ENCODE results near the gene C2CD3.
A peak's percentile ranks its signal among the peaks of the same experiment; 100 is the strongest.

C2CD3 gene

GRCh38 chr11:73980001-73980961 lies 190.5 kb downstream of the C2CD3 start:
- DNase-seq (ENCODE audit: low read depth), result peak; percentile 26

DNA sequence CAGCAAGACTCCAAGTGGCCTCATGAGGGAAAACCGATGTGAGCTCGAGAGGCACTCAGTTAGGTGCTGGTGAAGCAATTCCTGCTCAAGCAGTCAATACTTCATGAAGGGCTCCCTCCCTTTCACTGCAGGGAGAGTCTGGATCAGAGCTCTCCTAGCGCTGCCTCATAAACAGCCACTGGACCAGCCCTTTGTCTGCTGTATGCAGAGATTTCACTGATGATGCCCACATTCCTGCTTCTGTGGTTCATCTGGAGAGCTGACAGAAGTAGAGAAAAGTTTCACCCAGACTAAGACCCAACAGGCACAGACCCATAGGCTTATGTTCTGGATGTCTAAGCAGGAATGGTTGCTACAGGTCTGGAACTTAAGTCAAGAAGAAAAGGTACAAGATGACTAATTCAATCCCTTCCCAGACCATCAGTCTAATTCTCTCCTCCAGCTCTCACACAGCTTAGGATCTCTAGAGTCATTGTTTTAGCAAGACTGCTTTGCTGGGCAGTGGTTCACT lies 192.2 kb downstream of the C2CD3 start:
- DNase-seq (ENCODE audit: low read depth), result peak; percentile 15

- DNase-seq (ENCODE audit: low read depth), result no peak
These were observed 192.8 kb downstream of the C2CD3 start for GRCh38 chr11:73977856-73978519.

DNA sequence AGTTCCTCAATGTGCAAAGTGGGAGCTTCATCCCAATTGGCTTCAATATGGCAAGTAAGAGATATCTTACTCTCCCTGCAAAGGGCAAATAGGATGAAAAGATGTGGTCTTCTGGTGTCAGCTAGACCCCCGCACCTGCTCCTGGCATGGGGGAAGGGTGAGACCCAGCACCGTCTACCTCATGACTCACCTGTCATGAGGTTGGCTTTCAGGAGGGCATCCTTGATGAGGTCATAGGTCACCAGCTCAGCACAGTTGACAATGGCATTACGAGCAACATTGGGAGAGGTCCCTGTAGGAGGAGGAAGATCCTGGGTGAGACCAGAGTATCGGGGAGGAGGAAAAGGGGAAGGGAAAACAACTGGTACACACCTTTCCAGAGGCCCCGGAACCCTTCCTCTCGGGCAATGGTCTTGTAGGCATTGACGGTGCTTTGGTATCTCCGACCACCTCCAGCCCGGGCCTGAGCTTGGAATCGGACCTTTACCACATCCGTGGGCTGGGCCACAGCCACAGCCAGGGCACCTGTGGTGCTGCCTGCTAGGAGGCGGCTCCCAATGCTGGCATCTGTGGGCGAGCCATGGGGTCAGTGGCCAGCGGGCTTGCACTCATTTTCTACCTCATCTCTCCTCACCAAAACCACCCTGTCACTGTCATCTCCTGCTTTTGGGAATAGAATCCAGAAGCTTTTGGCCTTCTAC lies 194.2 kb downstream of the C2CD3 start:
- no peak for DNase-seq (ENCODE audit: low read depth)

DNA sequence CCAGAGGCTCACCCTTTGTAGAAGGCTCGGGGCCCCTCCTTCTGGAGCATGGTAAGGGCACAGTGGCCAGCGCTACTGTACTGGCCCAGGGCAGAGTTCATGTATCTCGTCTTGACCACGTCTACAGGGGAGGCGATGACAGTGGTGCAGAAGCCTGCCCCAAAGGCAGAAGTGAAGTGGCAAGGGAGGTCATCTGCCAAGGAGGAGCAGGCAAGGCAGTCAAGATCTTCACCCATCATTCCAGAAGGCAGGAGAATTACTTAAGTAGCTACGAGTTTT lies 195.4 kb downstream of the C2CD3 start:
- no peak for DNase-seq (ENCODE audit: low read depth)

DNA sequence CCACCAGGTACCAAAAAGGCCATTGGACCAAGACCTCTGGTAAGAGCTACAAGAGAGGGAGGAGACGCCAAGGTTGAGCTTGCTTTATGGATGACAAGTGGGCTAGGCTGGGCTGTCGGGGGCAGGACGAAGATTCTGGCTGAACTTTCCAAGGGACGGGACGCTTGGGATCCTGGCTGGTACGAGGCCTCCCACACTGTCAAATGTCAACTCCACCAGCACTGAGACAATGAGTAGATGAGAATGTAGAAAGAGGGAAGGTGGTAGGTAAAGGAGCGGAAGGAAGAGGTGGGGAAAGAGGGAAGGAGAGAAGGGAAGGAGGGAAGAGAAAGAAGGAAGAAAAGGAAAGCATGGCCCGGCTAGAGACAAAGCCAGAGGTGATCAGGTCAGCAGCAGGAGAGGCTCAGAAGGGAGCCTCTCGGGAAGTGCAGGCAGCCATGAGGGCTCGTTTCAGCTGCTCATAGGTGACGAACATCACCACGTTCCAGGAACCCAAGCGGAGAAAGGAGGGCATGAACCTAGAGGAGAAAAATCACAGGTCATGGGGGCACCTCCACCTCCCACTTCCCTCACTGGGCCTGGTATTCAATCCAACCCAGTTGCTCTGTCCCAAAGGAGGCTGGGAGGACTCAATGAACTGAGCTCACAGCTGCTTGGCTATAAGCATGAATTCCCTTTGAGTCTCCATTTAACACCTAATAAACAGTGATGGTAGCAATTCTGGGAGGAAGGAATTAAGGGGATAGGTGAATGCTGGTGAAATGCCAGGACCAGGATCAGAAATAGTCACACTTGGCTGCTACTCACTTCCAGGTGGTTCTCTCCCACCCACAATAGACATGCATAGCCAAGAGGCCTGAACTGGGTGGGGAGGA lies 196.0 kb downstream of the C2CD3 start:
- no peak for DNase-seq (ENCODE audit: low read depth)

DNA sequence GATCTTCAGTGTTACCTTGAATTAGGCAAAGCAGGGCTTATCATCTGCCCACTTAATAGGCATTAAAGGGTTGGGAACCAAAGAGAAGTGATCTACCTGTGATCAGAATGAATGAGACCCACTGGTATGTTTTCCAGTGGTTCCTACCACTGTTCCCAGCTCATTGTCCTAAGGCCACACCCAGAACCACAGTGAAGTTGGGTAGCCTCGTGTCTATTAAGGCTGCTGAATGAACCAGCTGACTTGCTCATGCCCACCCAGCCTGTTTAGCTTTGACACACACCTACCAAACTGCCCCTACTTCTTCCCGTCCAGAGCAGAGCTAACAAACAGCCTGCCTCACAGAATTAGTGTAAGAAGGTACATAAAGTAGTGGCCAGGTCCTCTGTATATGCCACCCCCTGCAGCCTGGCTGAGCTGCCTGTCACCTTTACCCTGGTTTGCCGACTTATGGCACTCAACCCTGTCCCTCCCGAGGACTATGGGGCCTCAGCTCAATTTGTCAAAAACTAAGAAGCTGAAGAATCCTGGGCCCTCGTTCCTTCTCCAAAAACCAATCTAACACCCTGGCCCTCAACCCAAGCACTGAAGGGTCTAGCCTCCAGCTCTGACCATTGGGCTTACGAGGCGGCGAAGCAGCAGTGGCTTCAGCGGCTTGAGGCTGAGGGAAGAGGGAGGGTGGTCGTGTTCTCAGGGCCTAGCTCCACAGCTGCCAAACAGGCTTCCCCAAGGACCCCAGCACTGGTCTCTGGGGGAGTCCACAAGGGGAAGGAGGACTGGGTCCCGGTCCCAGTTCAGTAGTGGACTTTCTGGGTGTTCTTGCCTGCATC lies 198.0 kb downstream of the C2CD3 start:
- no peak for DNase-seq (ENCODE audit: low read depth)

- DNase-seq (ENCODE audit: low read depth), result no peak
These were observed 198.6 kb downstream of the C2CD3 start for GRCh38 chr11:73972187-73972586.

DNA sequence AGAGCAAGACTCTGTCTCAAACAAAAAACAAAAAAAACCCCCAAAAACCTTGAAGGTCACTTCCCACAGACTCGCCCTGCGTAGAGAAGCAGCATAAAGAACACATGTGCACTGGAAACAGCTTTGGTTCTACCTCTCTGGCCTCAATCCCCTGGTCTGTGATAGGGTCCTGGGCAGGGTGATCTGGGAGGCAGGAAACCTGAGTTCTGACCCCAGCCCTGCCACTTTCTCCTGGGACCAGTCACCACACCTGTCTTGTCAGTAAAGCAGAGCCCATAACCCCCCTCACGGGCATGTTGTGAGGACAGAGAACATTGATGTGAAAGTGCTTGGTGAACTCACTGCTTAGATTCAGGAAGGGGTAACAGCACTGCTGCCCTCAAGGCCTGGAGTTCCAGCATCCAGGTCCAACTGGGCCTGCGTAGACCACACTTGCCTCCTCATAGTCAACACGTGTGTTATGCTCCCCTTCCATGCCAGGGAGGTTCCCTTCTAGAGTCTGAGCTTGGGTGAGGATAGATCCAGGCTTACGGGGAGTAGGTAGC lies 199.6 kb downstream of the C2CD3 start:
- DNase-seq (ENCODE audit: low read depth), result no peak

- no peak for DNase-seq (ENCODE audit: low read depth)
These were observed 200.6 kb downstream of the C2CD3 start for GRCh38 chr11:73969991-73970800.

DNA sequence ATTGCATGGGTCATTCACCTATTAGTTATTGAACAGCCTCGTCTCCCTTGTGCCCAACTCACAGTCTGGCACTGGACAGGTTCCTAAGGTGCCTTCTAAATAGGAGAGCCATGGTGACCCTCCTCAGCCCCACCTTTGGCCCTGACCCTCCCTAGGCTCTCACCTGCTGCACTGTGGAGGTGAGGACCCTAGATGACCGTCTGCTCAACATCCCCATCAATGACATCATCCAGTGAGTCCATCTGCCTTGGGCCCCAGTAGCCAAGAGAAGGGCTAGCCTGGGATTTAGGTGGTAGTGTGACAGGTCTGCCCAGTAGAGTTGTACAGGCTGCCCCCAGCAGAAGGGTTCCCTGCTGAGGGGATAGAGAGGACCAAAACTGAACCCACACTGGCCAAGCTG lies 201.7 kb downstream of the C2CD3 start:
- DNase-seq (ENCODE audit: low read depth), result no peak

DNA sequence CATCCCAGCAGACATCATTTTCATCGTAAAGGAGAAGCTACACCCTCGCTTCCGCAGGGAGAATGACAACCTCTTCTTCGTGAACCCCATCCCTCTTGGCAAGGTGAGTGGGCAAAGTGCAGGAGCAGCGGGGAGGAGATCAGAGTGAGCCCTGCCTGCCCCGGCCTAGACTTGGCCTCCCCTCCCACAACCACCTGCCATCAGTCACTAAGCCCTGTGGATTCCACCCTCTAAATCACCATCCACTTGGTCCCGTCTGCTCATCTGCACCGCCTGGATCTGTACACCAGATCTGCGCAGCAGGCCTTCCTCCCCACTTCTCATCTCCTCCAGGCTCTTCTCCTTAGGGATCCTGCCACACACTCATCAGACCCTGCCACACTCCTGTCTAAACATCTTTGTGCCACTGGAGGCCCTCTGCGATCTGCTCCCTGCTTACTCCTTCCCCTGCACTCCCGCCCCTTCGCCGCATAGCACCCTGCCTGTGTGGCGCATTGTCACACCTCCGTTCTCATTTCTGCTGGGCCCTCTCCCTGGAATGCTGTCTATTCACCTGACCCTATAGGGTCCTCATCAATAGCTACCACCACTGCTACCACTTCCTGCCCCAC lies 202.3 kb downstream of the C2CD3 start:
- no peak for DNase-seq (ENCODE audit: low read depth)

GRCh38 chr11:73965764-73966121 lies 205.1 kb downstream of the C2CD3 start:
- DNase-seq (ENCODE audit: low read depth), result no peak

DNA sequence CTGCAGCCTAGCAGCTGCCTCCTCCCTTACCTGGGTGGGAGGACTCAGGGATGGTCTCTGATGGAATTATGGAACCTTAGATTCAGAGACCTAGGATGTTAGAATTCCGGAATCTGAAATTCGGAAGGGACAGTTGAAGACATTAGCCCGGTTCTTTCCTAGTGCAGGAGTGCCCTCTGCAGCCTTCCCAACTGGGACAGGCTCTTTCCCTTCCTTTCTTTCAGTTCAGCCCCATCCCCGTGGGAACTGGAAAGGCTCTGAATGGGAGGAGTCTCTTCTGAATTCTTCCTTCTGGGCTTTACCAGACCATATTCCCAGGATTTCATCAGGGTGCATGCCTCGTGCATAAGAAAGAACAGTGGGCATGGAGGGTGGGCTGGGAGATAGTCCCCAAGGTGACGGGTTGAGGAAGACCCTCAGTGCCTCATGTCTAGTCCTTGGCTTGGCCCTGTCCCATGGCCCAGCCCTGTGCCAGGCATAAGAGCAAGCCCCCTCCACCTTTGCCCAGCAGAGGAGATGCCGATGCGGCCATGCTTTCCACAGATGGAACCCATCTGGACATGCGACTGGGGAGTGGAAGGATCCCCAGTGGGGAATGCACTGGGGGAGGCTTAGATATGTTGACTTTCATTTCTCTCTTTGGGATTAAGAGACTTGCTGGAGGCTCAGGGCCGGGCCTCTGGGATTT lies 205.6 kb downstream of the C2CD3 start:
- DNase-seq (ENCODE audit: low read depth), result no peak

DNA sequence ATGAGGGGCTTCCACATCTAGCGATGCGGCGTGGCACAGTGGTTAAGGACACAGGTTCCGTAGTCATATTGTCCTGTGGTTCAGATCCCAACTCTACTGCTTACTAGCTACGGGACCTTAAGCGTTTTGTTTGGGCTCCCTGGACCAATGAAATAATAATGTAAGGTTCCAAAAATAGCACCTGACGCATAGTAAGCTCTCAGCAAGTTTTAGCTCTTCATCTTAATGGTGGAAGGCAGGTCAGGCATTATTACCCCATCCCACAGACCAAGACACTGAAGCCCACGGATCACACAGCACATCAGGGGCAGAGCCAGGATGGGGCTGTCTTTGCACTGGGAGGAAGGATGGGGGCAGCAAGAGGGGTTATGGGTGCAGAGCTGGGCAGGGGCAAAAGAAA lies 206.9 kb downstream of the C2CD3 start:
- DNase-seq (ENCODE audit: low read depth), result no peak

Measured in iris pigment epithelial cell (primary cell).